Measurements from ENCODE around the gene PARD6A.

Gene PARD6A

GRCh38 chr16:67697422-67698185 is 36.8 kb downstream of the PARD6A start:
- DNase-seq = no peak

GRCh38 chr16:67699265-67699664 is 38.5 kb downstream of the PARD6A start:
- no peak for DNase-seq

GRCh38 chr16:67701420-67701819 is 40.7 kb downstream of the PARD6A start:
- no peak for DNase-seq

- no peak for DNase-seq
These were observed 41.4 kb downstream of the PARD6A start for GRCh38 chr16:67702130-67702529.

- DNase-seq = no peak
These were observed 42.9 kb downstream of the PARD6A start for GRCh38 chr16:67703626-67704025.

GRCh38 chr16:67704110-67704509 is 43.4 kb downstream of the PARD6A start:
- no peak for DNase-seq

- no peak for DNase-seq
These were observed 46.5 kb downstream of the PARD6A start for GRCh38 chr16:67707210-67707609.

GRCh38 chr16:67707790-67708189 is 47.0 kb downstream of the PARD6A start:
- DNase-seq = no peak

GRCh38 chr16:67708368-67708771 is 47.6 kb downstream of the PARD6A start:
- DNase-seq = no peak

GRCh38 chr16:67709050-67709449 is 48.3 kb downstream of the PARD6A start:
- no peak for DNase-seq

GRCh38 chr16:67710607-67711006 is 49.8 kb downstream of the PARD6A start:
- DNase-seq = no peak

Data from cortex of kidney (tissue), 1 donor.